K562 (cell line): ENCODE results near the gene IGDCC3.

ENCODE experiments used
- EZH2 ChIP-seq: IDR thresholded peaks from 2 replicates; pipeline ENCODE4 v1.6.1; 2012; ENCODE audit warnings: low read depth, mild to moderate bottlenecking, inconsistent platforms, low read length, borderline replicate concordance
- FOS ChIP-seq: IDR thresholded peaks from 3 replicates; pipeline ENCODE4 v1.6.1; 2011; ENCODE audit not compliant: insufficient read length; ENCODE audit errors: extremely low read depth
- HDAC2 ChIP-seq: fragments of 450-650 bp; IDR thresholded peaks from 2 replicates; pipeline ENCODE4 v1.6.1; 2016; ENCODE audit warnings: mild to moderate bottlenecking
- JUN ChIP-seq, 2 experiments: sonication (generic) in 1 of 2; formaldehyde crosslinking in 1 of 2; IDR thresholded peaks; 2 replicates each; pipeline versions ENCODE4 v1.6.1 to v1.8.0; 2012 to 2022; ENCODE audit warnings: borderline replicate concordance in 2 of 2, mild to moderate bottlenecking in 2 of 2, improper control_type of control experiment in 1 of 2, low read depth in 1 of 2, low read length in 1 of 2, missing genetic modification reagents in 1 of 2
- LARP7 ChIP-seq: fragments of 450-650 bp; IDR thresholded peaks from 2 replicates; pipeline ENCODE4 v1.6.1; 2016
- RCOR1 ChIP-seq, 2 experiments: IDR thresholded peaks; 2 replicates each; pipeline ENCODE4 v1.6.1; 2012; ENCODE audit warnings: low read depth in 2 of 2, low read length in 2 of 2, borderline replicate concordance in 1 of 2, improper control_type of control experiment in 1 of 2
- TFAM ChIP-seq: fragments of 250-450 bp; sonication (Bioruptor Pico); conservative IDR thresholded peaks from 2 replicates; pipeline ENCODE4 v1.5.0; 2021; ENCODE audit warnings: mild to moderate bottlenecking, moderate library complexity
- ZNF780A ChIP-seq: fragments of 250-450 bp; sonication (Bioruptor Pico); IDR thresholded peaks from 2 replicates; pipeline ENCODE4 v1.5.0; 2021; ENCODE audit warnings: mild to moderate bottlenecking
- TF ChIP-seq, protein P1 (sequence below), 3 experiments: IDR thresholded peaks in 2 of 3; conservative IDR thresholded peaks in 1 of 3; 2 replicates each; pipeline ENCODE4 v1.5.1; 2011 to 2012; ENCODE audit warnings: low read length in 3 of 3, mild to moderate bottlenecking in 3 of 3, control low read depth in 2 of 3, improper control_type of control experiment in 1 of 3, inconsistent platforms in 1 of 3, low read depth in 1 of 3, mixed read lengths in 1 of 3, moderate library complexity in 1 of 3; ENCODE audit not compliant: insufficient read depth in 2 of 3
- TF ChIP-seq, protein P2 (sequence below): sonication (generic); formaldehyde crosslinking; IDR thresholded peaks from 2 replicates; pipeline ENCODE4 v1.4.0; 2020; ENCODE audit warnings: mild to moderate bottlenecking, missing genetic modification reagents
- TF ChIP-seq, protein P3 (sequence below): fragments of 450-650 bp; formaldehyde crosslinking; IDR thresholded peaks from 2 replicates; pipeline ENCODE4 v1.4.0; 2020; ENCODE audit warnings: mild to moderate bottlenecking, moderate library complexity

GRCh38 chr15:65292938-65293518 is 84.8 kb downstream of the IGDCC3 start:
- TF ChIP-seq LARP7 (no peak), JUN (IDR thresholded peaks at IDR 0.05; ENCODE audit: borderline replicate concordance, low read depth, low read length) (no peak), JUN (CRISPR knock-in tag; IDR thresholded peaks at IDR 0.05; ENCODE audit: borderline replicate concordance) (no peak), TFAM (CRISPR knock-in tag) (no peak), ZNF780A (no peak), RCOR1 (IDR thresholded peaks at IDR 0.05; ENCODE audit: borderline replicate concordance in 1 of 2, low read depth in 2 of 2, low read length in 2 of 2) (no peak), HDAC2 (no peak), FOS (no peak), EZH2 (no peak)
- TF ChIP-seq, protein P1, sequence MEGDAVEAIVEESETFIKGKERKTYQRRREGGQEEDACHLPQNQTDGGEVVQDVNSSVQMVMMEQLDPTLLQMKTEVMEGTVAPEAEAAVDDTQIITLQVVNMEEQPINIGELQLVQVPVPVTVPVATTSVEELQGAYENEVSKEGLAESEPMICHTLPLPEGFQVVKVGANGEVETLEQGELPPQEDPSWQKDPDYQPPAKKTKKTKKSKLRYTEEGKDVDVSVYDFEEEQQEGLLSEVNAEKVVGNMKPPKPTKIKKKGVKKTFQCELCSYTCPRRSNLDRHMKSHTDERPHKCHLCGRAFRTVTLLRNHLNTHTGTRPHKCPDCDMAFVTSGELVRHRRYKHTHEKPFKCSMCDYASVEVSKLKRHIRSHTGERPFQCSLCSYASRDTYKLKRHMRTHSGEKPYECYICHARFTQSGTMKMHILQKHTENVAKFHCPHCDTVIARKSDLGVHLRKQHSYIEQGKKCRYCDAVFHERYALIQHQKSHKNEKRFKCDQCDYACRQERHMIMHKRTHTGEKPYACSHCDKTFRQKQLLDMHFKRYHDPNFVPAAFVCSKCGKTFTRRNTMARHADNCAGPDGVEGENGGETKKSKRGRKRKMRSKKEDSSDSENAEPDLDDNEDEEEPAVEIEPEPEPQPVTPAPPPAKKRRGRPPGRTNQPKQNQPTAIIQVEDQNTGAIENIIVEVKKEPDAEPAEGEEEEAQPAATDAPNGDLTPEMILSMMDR (IDR thresholded peaks at IDR 0.05 in 2 of 3, conservative IDR thresholded peaks at IDR 0.05 in 1 of 3; ENCODE audit: insufficient read depth in 2 of 3, low read depth in 1 of 3, low read length in 3 of 3), result no peak
- TF ChIP-seq, protein P2, sequence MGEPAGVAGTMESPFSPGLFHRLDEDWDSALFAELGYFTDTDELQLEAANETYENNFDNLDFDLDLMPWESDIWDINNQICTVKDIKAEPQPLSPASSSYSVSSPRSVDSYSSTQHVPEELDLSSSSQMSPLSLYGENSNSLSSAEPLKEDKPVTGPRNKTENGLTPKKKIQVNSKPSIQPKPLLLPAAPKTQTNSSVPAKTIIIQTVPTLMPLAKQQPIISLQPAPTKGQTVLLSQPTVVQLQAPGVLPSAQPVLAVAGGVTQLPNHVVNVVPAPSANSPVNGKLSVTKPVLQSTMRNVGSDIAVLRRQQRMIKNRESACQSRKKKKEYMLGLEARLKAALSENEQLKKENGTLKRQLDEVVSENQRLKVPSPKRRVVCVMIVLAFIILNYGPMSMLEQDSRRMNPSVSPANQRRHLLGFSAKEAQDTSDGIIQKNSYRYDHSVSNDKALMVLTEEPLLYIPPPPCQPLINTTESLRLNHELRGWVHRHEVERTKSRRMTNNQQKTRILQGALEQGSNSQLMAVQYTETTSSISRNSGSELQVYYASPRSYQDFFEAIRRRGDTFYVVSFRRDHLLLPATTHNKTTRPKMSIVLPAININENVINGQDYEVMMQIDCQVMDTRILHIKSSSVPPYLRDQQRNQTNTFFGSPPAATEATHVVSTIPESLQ (CRISPR knock-in tag), result no peak
- TF ChIP-seq, protein P3, sequence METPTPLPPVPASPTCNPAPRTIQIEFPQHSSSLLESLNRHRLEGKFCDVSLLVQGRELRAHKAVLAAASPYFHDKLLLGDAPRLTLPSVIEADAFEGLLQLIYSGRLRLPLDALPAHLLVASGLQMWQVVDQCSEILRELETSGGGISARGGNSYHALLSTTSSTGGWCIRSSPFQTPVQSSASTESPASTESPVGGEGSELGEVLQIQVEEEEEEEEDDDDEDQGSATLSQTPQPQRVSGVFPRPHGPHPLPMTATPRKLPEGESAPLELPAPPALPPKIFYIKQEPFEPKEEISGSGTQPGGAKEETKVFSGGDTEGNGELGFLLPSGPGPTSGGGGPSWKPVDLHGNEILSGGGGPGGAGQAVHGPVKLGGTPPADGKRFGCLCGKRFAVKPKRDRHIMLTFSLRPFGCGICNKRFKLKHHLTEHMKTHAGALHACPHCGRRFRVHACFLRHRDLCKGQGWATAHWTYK (CRISPR knock-in tag), result no peak
